ENCODE results near the gene ADAM12. TPM values are rescaled to one million over a fixed set of nuclear protein-coding genes. Genes with fewer than 3 reads are reported as not detected.

Gene ADAM12
- total RNA-seq, 1 donor from 2014 or later = not detected

- no peaks in the 10 kb centered on the region for H3K36me3 ChIP-seq
- H3K9me3 ChIP-seq = no peaks in the 10 kb centered on the region
- H3K4me3 ChIP-seq = no peak overlapping the region
- DNase-seq (ENCODE audit: low spot score in 2 of 2) = no peak
- intact Hi-C loops (cut with DNase I) = no loop called here
- H3K4me1 ChIP-seq = no peaks in the 10 kb centered on the region
- TF ChIP-seq CTCF (IDR thresholded peaks at IDR 0.05) = no peak
- no peak overlapping the region for H3K27ac ChIP-seq
- H3K27me3 ChIP-seq = no peaks in the 10 kb centered on the region
Observed at GRCh38 chr10:126255313-126255712, 133.0 kb downstream of the ADAM12 start.

DNA sequence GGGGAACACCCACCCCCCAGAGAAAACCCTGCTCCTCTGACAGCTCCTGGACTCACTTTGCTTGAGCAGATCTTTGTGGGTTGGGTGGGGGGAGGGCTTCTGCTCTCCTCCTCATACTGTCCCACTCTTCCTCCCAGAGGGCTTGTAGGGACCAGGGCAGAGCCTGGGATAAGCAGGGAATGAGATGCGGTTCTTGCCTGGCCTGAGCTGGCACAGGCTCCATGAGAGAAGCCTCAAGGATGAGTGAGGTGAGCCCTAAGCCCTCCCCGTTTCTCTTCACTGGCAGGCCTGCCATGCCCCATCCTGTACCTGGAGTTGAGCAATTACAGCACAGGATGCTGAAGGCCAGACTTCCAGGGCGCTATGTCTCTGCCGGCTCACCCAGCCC, 134.7 kb downstream of the ADAM12 start:
- Histone ChIP-seq H3K9me3 (no peaks in the 10 kb centered on the region), H3K4me1 (no peaks in the 10 kb centered on the region), H3K36me3 (no peaks in the 10 kb centered on the region), H3K4me3 (no peak overlapping the region), H3K27ac (no peak overlapping the region), H3K27me3 (no peaks in the 10 kb centered on the region)
- no peak for TF ChIP-seq CTCF (IDR thresholded peaks at IDR 0.05)
- intact Hi-C loops (cut with DNase I) = no loop called here
- no peak for DNase-seq (ENCODE audit: low spot score in 2 of 2)

GRCh38 chr10:126252884-126253610, 135.2 kb downstream of the ADAM12 start:
- no peaks in the 10 kb centered on the region for H3K9me3 ChIP-seq
- H3K4me3 ChIP-seq = no peak overlapping the region
- H3K36me3 ChIP-seq = no peaks in the 10 kb centered on the region
- no peak overlapping the region for H3K27ac ChIP-seq
- peaks cover 0 to 1% of the 10 kb centered on the region in 2 donors for H3K4me1 ChIP-seq
- no peaks in the 10 kb centered on the region for H3K27me3 ChIP-seq
- no peak for DNase-seq (ENCODE audit: low spot score in 2 of 2)
- intact Hi-C loops (cut with DNase I) = no loop called here
- no peak for TF ChIP-seq CTCF (IDR thresholded peaks at IDR 0.05)

- Histone ChIP-seq H3K9me3 (no peaks in the 10 kb centered on the region), H3K4me1 (peaks cover 0 to 7% of the 10 kb centered on the region in 2 donors), H3K4me3 (no peak overlapping the region), H3K27ac (no peak overlapping the region), H3K36me3 (no peaks in the 10 kb centered on the region), H3K27me3 (no peaks in the 10 kb centered on the region)
- intact Hi-C loops (cut with DNase I) = no loop called here
- TF ChIP-seq CTCF (IDR thresholded peaks at IDR 0.05) = no peak
- no peak for DNase-seq (ENCODE audit: low spot score in 2 of 2)
Observed at GRCh38 chr10:126251778-126252407, 136.4 kb downstream of the ADAM12 start.

DNA sequence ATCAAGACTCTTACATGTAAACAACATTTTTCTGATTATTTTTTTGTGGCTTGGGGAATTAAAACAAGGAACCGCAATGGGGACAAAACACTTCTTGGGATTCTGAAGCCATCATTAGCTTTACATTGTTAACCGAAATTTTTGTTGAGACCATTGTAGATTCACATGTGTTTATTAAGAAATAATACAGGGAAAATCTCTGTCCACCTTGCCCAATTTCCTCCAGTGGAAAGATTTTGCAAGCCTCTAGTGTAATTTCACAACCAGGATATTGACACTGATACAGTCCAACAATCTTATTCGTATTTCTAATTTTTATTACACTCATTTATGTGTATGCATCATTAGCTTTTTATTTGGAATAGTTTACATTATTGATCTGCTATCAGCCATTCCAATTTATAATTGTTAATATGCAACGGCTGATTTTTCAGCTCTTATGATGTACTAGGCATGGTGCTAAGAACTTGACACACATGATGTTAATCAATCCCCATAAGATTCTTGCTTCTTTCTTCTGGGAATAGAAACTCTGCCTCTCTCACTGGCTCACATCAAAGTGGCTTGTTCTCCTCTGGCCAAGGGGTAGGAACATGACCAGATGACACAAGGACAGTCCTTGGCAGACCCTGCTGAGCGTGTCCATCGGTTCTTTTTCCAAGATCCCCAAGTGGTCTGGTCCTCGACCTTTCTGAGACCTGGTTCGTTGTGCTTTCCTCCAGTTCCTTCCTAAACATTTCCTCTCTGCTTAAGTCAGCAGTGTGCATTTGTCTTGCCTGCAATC, 137.6 kb downstream of the ADAM12 start:
- intact Hi-C loops (cut with DNase I) = no loop called here
- H3K4me1 ChIP-seq = peaks cover 0 to 12% of the 10 kb centered on the region in 2 donors
- TF ChIP-seq CTCF (IDR thresholded peaks at IDR 0.05) = no peak
- no peaks in the 10 kb centered on the region for H3K9me3 ChIP-seq
- no peak for DNase-seq (ENCODE audit: low spot score in 2 of 2)
- H3K4me3 ChIP-seq = no peak overlapping the region
- H3K27me3 ChIP-seq = no peaks in the 10 kb centered on the region
- no peak overlapping the region for H3K27ac ChIP-seq
- H3K36me3 ChIP-seq = no peaks in the 10 kb centered on the region

Measured in ascending aorta (tissue), 2 donors.